GM19328 (cell line): ENCODE results near the gene MRPL54.

ENCODE experiments used
- ATAC-seq: cut with Tn5 transposase; IDR thresholded peaks from one replicate; pipeline ENCODE4 v1.9.1; 2021; ENCODE audit warnings: mild to moderate bottlenecking, moderate library complexity; ENCODE audit not compliant: unreplicated experiment

Gene MRPL54

GRCh38 chr19:3783660-3784584 lies 21.4 kb downstream of the MRPL54 start:
- no peak for ATAC-seq

- no peak for ATAC-seq
Observed at GRCh38 chr19:3784607-3785450, 22.3 kb downstream of the MRPL54 start.

GRCh38 chr19:3785451-3785937 lies 23.0 kb downstream of the MRPL54 start:
- ATAC-seq, result no peak

GRCh38 chr19:3785938-3786824 lies 23.7 kb downstream of the MRPL54 start, which contains the start of gene MATK:
Gene MATK (minus strand): TSS chr19:3786381. CDS start chr19:3785135, 1,246 bp downstream.
- no peak for ATAC-seq

- ATAC-seq, result no peak
Observed at GRCh38 chr19:3788996-3789778, 26.7 kb downstream of the MRPL54 start.

GRCh38 chr19:3790209-3790734 lies 27.8 kb downstream of the MRPL54 start:
- ATAC-seq, result no peak

GRCh38 chr19:3790941-3791340 lies 28.5 kb downstream of the MRPL54 start:
- no peak for ATAC-seq

GRCh38 chr19:3792114-3792513 lies 29.6 kb downstream of the MRPL54 start:
- ATAC-seq, result no peak

GRCh38 chr19:3793799-3794198 lies 31.3 kb downstream of the MRPL54 start:
- no peak for ATAC-seq

GRCh38 chr19:3796358-3796757 lies 33.9 kb downstream of the MRPL54 start:
- ATAC-seq, result no peak

- ATAC-seq, result no peak
Observed at GRCh38 chr19:3798137-3798536, 35.7 kb downstream of the MRPL54 start.

- ATAC-seq, result no peak
Observed at GRCh38 chr19:3800996-3801395, 38.5 kb downstream of the MRPL54 start.

GRCh38 chr19:3801412-3802096 lies 39.1 kb downstream of the MRPL54 start:
- no peak for ATAC-seq

- no peak for ATAC-seq
Observed at GRCh38 chr19:3803114-3803888, 40.8 kb downstream of the MRPL54 start.

GRCh38 chr19:3803986-3804385 lies 41.5 kb downstream of the MRPL54 start:
- no peak for ATAC-seq

GRCh38 chr19:3804429-3804828 lies 41.9 kb downstream of the MRPL54 start:
- no peak for ATAC-seq

- ATAC-seq, result no peak
Observed at GRCh38 chr19:3805859-3806258, 43.4 kb downstream of the MRPL54 start.

- no peak for ATAC-seq
Observed at GRCh38 chr19:3807131-3807480, 44.6 kb downstream of the MRPL54 start.
